ENCODE data around the gene TCAP.

GRCh38 chr17:39709998-39710964 lies 45.1 kb downstream of the TCAP start:
- TF ChIP-seq EZH2phosphoT487 (IDR thresholded peaks at IDR 0.05; ENCODE audit: borderline replicate concordance, low read depth), result no peak
- TF ChIP-seq USF2 (IDR thresholded peaks at IDR 0.05; ENCODE audit: borderline replicate concordance, low read depth, low read length), result no peak
- no peak for TF ChIP-seq CTCF (IDR thresholded peaks at IDR 0.05)
- TF ChIP-seq RAD21 (IDR thresholded peaks at IDR 0.05; ENCODE audit: low read length), result no peak
- no peak for TF ChIP-seq POLR2AphosphoS5 (IDR thresholded peaks at IDR 0.05; ENCODE audit: low read depth, low read length)
- TF ChIP-seq RFX5 (IDR thresholded peaks at IDR 0.05; ENCODE audit: low read length), result no peak
- no peak for TF ChIP-seq TAF1 (IDR thresholded peaks at IDR 0.05; ENCODE audit: borderline replicate concordance, low read depth, low read length)
- no peak for TF ChIP-seq YY1 (IDR thresholded peaks at IDR 0.05; ENCODE audit: low read depth)
- TF ChIP-seq REST (IDR thresholded peaks at IDR 0.05; ENCODE audit: low read depth, low read length), result no peak
- no peak for TF ChIP-seq CHD2 (IDR thresholded peaks at IDR 0.05; ENCODE audit: low read length, partially characterized antibody)
- TF ChIP-seq NFIC (IDR thresholded peaks at IDR 0.05; ENCODE audit: borderline replicate concordance), result no peak
- TF ChIP-seq GABPA (IDR thresholded peaks at IDR 0.05; ENCODE audit: low read depth), result no peak
- no peak for TF ChIP-seq ELF1 (IDR thresholded peaks at IDR 0.05)
- TF ChIP-seq JUND (IDR thresholded peaks at IDR 0.05), result no peak

Data from SK-N-SH (cell line).